GM06990 (cell line): Measurements from ENCODE around the gene ZFP36.

Experiments used
- DNase-seq: peaks from one replicate; pipeline ENCODE4 v3.0.0-alpha.2; 2011; ENCODE audit not compliant: insufficient read length; ENCODE audit errors: extremely low read depth
- H3K27me3 ChIP-seq: replicated peaks from 2 replicates; pipeline ENCODE4 v1.6.0; 2011; ENCODE audit warnings: low read length; ENCODE audit not compliant: control insufficient read depth, insufficient read depth
- H3K36me3 ChIP-seq: 2 replicates; pipeline ENCODE4 v1.5.1; 2011; ENCODE audit warnings: low read length; ENCODE audit not compliant: control insufficient read depth, insufficient read depth
- H3K4me3 ChIP-seq: replicated peaks from 2 replicates; pipeline ENCODE4 v1.5.1; 2011; ENCODE audit warnings: low read depth, mild to moderate bottlenecking, control low read depth, low read length
- TF ChIP-seq, protein P1 (sequence below): IDR thresholded peaks from 2 replicates; pipeline ENCODE4 v1.5.1; 2011; ENCODE audit warnings: low read length, control low read depth, mild to moderate bottlenecking, inconsistent platforms; ENCODE audit not compliant: insufficient read depth, poor library complexity, severe bottlenecking

The ZFP36 gene, protein sequence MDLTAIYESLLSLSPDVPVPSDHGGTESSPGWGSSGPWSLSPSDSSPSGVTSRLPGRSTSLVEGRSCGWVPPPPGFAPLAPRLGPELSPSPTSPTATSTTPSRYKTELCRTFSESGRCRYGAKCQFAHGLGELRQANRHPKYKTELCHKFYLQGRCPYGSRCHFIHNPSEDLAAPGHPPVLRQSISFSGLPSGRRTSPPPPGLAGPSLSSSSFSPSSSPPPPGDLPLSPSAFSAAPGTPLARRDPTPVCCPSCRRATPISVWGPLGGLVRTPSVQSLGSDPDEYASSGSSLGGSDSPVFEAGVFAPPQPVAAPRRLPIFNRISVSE

DNA sequence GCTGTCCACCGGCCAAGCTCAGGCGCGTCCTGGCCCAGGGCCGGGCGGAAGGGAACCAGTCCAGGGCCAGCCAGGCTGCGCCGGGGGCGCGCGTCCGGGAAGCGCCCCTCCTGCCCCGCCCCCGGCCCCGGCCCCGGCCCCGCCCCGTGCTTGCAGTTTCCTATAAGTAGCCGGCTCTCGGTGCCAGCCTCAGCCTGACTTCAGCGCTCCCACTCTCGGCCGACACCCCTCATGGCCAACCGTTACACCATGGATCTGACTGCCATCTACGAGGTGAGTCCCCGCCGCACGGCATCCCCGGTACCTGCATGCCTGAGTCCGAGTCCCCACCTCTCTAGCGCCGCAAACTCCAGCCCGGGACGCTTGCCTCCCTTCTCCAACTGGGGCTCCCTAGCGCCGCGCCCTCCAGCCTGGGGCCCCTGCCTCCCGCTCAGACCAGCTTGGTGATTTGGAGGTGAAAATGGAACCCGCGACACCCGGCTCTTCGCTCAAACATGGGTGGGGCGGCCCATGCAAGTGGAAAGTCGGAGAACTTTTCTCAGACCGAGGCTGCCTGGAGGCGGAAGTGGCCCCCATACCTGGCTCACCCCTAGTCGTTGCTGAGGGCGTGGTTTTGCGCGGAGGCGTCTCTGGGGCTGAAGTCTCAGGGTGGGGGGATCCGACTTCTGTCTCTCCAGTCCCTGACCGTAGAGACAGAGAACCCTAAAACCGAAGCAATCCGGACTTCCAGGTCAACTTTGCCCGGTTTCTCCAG is at the start of gene ZFP36:
Gene ZFP36 (plus strand): TSS at position 192 of the 754 bp plus-strand sequence. CDS start 58 bp downstream, at position 250.
- Histone ChIP-seq H3K36me3 (peaks cover 12% of the 10 kb centered on the region), H3K4me3 (peak within 1 kb of the TSS; percentile 91), H3K27me3 (no peaks in the 10 kb centered on the region)
- DNase-seq = peak; percentile 85
- TF ChIP-seq, protein P1, sequence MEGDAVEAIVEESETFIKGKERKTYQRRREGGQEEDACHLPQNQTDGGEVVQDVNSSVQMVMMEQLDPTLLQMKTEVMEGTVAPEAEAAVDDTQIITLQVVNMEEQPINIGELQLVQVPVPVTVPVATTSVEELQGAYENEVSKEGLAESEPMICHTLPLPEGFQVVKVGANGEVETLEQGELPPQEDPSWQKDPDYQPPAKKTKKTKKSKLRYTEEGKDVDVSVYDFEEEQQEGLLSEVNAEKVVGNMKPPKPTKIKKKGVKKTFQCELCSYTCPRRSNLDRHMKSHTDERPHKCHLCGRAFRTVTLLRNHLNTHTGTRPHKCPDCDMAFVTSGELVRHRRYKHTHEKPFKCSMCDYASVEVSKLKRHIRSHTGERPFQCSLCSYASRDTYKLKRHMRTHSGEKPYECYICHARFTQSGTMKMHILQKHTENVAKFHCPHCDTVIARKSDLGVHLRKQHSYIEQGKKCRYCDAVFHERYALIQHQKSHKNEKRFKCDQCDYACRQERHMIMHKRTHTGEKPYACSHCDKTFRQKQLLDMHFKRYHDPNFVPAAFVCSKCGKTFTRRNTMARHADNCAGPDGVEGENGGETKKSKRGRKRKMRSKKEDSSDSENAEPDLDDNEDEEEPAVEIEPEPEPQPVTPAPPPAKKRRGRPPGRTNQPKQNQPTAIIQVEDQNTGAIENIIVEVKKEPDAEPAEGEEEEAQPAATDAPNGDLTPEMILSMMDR = no peak

GRCh38 chr19:39359026-39359425 is 47.6 kb upstream of the ZFP36 start:
- Histone ChIP-seq H3K36me3 (peaks cover 31% of the 10 kb centered on the region), H3K27me3 (no peaks in the 10 kb centered on the region), H3K4me3 (no peak overlapping the region)
- no peak for DNase-seq
- TF ChIP-seq, protein P1 = no peak

- Histone ChIP-seq H3K36me3 (peaks cover 26% of the 10 kb centered on the region), H3K27me3 (no peaks in the 10 kb centered on the region), H3K4me3 (no peak overlapping the region)
- TF ChIP-seq, protein P1 = no peak
- no peak for DNase-seq
Measured at GRCh38 chr19:39360599-39360998, 46.0 kb upstream of the ZFP36 start.

- Histone ChIP-seq H3K36me3 (peaks cover 11% of the 10 kb centered on the region), H3K27me3 (no peaks in the 10 kb centered on the region), H3K4me3 (no peak overlapping the region)
- DNase-seq = no peak
- TF ChIP-seq, protein P1 = no peak
Measured at GRCh38 chr19:39362682-39363657, 43.7 kb upstream of the ZFP36 start.

GRCh38 chr19:39363901-39364457 is 42.7 kb upstream of the ZFP36 start:
- TF ChIP-seq, protein P1 = no peak
- no peak for DNase-seq
- Histone ChIP-seq H3K4me3 (no peak overlapping the region), H3K36me3 (peaks cover 11% of the 10 kb centered on the region), H3K27me3 (no peaks in the 10 kb centered on the region)
